TTC549 (cell line): ENCODE measurements around the gene KCTD11.

Source experiments
- FAIRE-seq: peaks from 2 replicates; lab custom pipeline; 2012; peaks lifted over from hg19 to GRCh38; lab: Jason Lieb, UNC

KCTD11 gene

GRCh38 chr17:7380321-7380720 lies 28.4 kb downstream of the KCTD11 start:
- no peak for FAIRE-seq

- no peak for FAIRE-seq
Measured at GRCh38 chr17:7380855-7381683, 29.1 kb downstream of the KCTD11 start, which contains the start of gene TNK1. TSS of gene TNK1 (plus strand) at chr17:7381089. CDS start at chr17:7382927, 1,838 bp downstream.

GRCh38 chr17:7382901-7383300 lies 30.9 kb downstream of the KCTD11 start:
- no peak for FAIRE-seq

- no peak for FAIRE-seq
Measured at GRCh38 chr17:7383371-7383741, 31.4 kb downstream of the KCTD11 start.

- FAIRE-seq = no peak
Measured at GRCh38 chr17:7383742-7384488, 32.0 kb downstream of the KCTD11 start.

GRCh38 chr17:7384489-7385081 lies 32.6 kb downstream of the KCTD11 start:
- FAIRE-seq = no peak

GRCh38 chr17:7388856-7389255 lies 36.9 kb downstream of the KCTD11 start:
- FAIRE-seq = no peak

- no peak for FAIRE-seq
Measured at GRCh38 chr17:7389924-7390910, 38.3 kb downstream of the KCTD11 start.

GRCh38 chr17:7391307-7391706 lies 39.3 kb downstream of the KCTD11 start:
- FAIRE-seq = no peak

GRCh38 chr17:7392696-7393612 lies 41.0 kb downstream of the KCTD11 start:
- no peak for FAIRE-seq

- FAIRE-seq = no peak
Measured at GRCh38 chr17:7393613-7394451, 41.9 kb downstream of the KCTD11 start.

- no peak for FAIRE-seq
Measured at GRCh38 chr17:7394452-7395191, 42.7 kb downstream of the KCTD11 start, which contains the start of gene PLSCR3. TSS of gene PLSCR3 (minus strand) at chr17:7394525. CDS start at chr17:7394110, 415 bp downstream.

GRCh38 chr17:7396147-7396546 lies 44.2 kb downstream of the KCTD11 start:
- no peak for FAIRE-seq

GRCh38 chr17:7398612-7399011 lies 46.6 kb downstream of the KCTD11 start:
- no peak for FAIRE-seq

GRCh38 chr17:7403043-7403726 lies 51.2 kb downstream of the KCTD11 start:
- FAIRE-seq = no peak

GRCh38 chr17:7403727-7403976 lies 51.7 kb downstream of the KCTD11 start:
- FAIRE-seq = no peak

- peak; percentile 95 for FAIRE-seq
Measured at GRCh38 chr17:7403977-7404736, 52.2 kb downstream of the KCTD11 start, which contains the start of gene TMEM256. TSS of gene TMEM256 (minus strand) at chr17:7404097. CDS start at chr17:7404084, 13 bp downstream.
